GM18520 (cell line): Measurements from ENCODE around the gene BBS12.

Source experiments
- ATAC-seq: cut with Tn5 transposase; IDR thresholded peaks from one replicate; pipeline ENCODE4 v1.9.1; 2021; ENCODE audit not compliant: unreplicated experiment

Gene BBS12

GRCh38 chr4:122793811-122794210 is 61.3 kb downstream of the BBS12 start:
- ATAC-seq: no peak
